Measurements from ENCODE around the gene KLK1.

KLK1 gene

GRCh38 chr19:50859849-50860248 is 36.3 kb upstream of the KLK1 start:
- DNase-seq (ENCODE audit: low read depth) = no peak
- H3K4me3 ChIP-seq (replicated peaks; ENCODE audit: low read depth, low read length) = no peak overlapping the region
- TF ChIP-seq CTCF (IDR thresholded peaks at IDR 0.05; ENCODE audit: low read length, missing control alignments) = no peak

GRCh38 chr19:50858886-50859285 is 35.3 kb upstream of the KLK1 start:
- DNase-seq (ENCODE audit: low read depth) = no peak
- no peak for TF ChIP-seq CTCF (IDR thresholded peaks at IDR 0.05; ENCODE audit: low read length, missing control alignments)
- no peak overlapping the region for H3K4me3 ChIP-seq (replicated peaks; ENCODE audit: low read depth, low read length)

GRCh38 chr19:50857366-50857765 is 33.8 kb upstream of the KLK1 start:
- no peak overlapping the region for H3K4me3 ChIP-seq (replicated peaks; ENCODE audit: low read depth, low read length)
- no peak for DNase-seq (ENCODE audit: low read depth)
- TF ChIP-seq CTCF (IDR thresholded peaks at IDR 0.05; ENCODE audit: low read length, missing control alignments) = no peak

GRCh38 chr19:50854636-50855410 is 31.2 kb upstream of the KLK1 start, which contains the start of gene KLK3:
KLK3 (plus strand) TSS chr19:50854915; CDS start chr19:50854956, 41 bp downstream.
- H3K4me3 ChIP-seq (replicated peaks; ENCODE audit: low read depth, low read length) = no peak within 1 kb of the TSS
- DNase-seq (ENCODE audit: low read depth) = no peak
- no peak for TF ChIP-seq CTCF (IDR thresholded peaks at IDR 0.05; ENCODE audit: low read length, missing control alignments)

GRCh38 chr19:50851620-50852019 is 28.0 kb upstream of the KLK1 start:
- H3K4me3 ChIP-seq (replicated peaks; ENCODE audit: low read depth, low read length) = no peak overlapping the region
- DNase-seq (ENCODE audit: low read depth) = no peak
- TF ChIP-seq CTCF (IDR thresholded peaks at IDR 0.05; ENCODE audit: low read length, missing control alignments) = no peak

- no peak for TF ChIP-seq CTCF (IDR thresholded peaks at IDR 0.05; ENCODE audit: low read length, missing control alignments)
- no peak for DNase-seq (ENCODE audit: low read depth)
- no peak overlapping the region for H3K4me3 ChIP-seq (replicated peaks; ENCODE audit: low read depth, low read length)
Measured at GRCh38 chr19:50850738-50851137, 27.2 kb upstream of the KLK1 start.

Measured in fibroblast of pulmonary artery (primary cell).